NCI-H2029 (cell line): ENCODE results near the gene GTF3C1.

Experiments used
- DNase-seq: peaks from one replicate; lab custom pipeline; 2025; lab: John Stamatoyannopoulos, UW

The GTF3C1 gene

DNA sequence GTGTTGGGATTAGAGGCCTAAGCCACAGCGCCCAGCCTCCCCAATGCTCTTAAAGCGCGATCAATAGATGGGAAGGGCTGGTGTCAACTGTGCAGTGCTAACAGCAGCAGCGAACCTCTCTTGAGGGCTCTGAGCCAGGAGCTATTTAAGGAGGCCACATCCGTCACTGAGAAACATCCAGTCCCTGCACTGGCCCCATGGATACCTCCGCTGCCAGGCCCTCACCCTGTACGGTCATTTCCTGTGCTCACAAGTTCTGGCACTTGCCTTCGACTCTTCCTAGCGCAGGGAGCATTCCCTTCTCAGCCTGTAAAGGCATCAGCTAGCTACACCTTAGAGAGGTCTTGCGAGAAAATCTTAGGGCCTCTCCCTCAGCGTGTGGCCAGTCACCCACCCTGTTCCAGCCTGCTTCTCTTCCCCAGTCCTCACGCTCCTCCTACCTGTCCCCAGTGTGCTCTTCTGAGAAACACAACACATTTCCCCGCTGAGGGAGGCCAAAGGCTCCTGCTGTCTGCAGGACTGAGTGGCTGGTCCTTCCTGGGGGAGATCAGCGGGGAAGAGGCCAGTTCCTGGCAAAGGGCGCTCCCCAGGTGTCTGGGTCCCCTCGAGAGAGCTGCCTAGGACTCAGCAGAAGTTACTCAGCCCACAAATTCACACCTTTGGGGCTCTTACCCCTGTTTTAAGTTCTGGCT is 28.6 kb downstream of the GTF3C1 start:
- DNase-seq = no peak

DNA sequence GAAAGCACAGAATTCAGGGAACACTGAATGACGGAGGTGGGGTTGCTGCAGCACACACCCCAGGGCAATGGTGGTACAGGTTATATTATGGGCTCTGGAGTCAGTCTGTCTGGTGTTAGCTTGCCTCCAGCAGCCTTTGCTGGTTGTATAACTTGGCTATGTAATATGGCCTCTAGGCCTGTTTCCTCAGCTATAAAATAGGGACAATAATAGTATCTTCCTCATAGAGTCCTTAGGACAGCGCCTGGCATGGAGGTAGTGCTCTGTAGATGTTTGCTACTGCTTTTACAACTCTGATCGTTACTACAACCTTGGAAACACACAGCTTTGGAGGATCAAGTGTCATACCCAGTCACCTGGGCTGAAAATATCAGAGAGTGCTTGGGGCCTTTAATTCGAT is 31.5 kb downstream of the GTF3C1 start:
- DNase-seq = no peak

DNA sequence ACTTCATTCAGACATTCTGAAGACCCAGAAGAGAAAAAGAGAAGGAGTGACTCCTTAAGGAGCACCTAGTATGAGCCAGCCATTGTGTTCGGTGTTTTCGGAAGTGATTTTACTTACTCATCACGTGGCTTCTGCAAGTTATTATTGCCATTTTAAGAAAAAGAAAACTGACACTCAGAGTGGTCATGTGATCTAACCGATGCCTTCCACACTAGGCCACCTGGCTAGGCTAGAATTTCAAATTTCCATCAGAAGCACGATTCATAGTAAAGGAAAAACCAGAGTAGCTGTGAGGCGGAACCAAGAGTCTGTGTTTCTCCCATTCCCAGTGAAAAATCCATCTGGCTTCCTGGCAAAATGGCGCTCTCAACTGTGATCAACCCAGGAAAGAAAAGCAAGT is 32.0 kb downstream of the GTF3C1 start:
- DNase-seq = no peak

DNA sequence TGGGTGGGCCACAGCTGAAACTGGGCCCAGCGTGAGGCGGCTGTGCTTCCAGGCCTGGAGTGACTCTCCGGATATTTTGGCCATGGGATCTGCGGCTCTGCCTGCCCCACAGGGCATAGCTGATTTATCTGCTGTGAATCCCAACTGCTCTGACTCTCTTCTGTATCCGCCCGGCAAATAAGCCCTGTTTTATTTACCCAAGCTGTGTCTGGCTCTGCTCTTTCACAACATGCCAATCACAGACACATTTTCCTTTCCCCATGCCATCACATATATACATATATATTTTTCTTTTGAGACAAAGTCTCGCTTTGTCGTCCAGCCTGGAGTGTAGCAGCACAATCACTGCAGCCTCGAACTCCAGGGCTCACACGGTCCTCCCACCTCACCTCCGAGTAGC is 33.3 kb downstream of the GTF3C1 start:
- DNase-seq = no peak

GRCh38 chr16:27515874-27516353 is 33.8 kb downstream of the GTF3C1 start:
- DNase-seq = no peak

DNA sequence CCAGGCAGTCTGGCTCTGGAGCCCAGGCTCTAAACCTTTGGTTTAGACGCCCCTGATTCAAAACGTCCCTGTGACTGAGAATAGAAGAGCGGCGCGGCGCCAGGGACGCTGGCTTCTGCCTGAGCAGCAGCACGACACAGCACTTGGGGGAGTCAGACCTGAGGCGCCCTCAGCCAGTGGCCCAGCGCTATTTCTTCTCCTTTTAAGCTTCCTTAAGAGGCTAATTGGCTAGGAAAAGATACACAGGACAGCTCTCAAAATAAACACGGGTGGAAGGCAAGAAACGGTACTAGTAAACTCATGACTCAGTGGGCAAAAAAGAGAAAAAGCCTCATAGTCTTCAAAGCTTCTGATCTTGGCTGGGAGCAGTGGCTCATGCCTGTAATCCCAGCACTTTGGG is 34.9 kb downstream of the GTF3C1 start:
- no peak for DNase-seq

- peak; percentile 19 for DNase-seq
These were observed 37.9 kb downstream of the GTF3C1 start for GRCh38 chr16:27511657-27512448.

- DNase-seq = no peak
These were observed 41.2 kb downstream of the GTF3C1 start for GRCh38 chr16:27508476-27508875.

- no peak for DNase-seq
These were observed 42.9 kb downstream of the GTF3C1 start for GRCh38 chr16:27506771-27507170.

DNA sequence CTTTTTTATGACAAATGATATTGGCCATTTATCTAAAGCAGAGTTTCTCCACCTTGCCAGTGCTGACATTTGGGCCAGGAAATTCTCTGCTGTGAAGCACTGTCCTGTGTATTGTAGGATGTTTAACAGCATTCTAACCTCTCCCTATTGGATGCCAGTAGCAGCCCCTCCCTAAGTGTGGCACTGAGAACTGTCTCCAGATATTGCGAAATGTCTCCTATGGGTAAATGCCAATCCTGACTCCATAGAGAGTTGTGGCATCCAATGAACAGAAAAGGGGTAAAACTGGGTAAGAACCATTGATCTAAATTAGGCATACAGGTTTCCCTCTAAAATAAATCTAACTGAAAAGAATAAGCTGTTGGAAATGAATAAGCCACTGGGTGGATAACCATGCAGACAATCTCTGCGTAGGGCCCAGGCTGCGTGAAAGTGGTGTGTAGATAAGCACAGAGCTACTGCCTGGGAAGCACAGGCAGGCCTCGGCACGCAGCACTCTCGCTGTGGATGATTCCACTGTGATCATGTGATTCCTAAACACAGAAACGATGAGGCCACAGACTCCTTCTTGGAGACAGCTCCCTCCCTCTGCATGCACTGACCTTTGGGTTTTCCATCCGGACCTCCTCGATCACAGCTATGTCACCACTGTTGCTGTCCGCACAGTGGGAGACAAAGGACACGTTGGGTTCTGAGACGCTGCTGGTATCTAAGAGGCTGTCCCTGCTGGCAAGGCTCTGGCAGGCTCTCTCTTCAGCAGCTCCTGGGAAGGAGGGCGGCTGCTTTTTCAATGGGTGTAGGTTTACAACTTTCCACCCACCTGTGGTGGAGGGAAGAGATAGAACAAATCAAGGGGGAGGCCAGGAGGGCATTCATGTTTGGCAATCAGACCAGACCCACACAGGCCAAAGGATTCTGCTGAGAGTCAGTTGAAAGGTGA is 44.1 kb downstream of the GTF3C1 start:
- no peak for DNase-seq

DNA sequence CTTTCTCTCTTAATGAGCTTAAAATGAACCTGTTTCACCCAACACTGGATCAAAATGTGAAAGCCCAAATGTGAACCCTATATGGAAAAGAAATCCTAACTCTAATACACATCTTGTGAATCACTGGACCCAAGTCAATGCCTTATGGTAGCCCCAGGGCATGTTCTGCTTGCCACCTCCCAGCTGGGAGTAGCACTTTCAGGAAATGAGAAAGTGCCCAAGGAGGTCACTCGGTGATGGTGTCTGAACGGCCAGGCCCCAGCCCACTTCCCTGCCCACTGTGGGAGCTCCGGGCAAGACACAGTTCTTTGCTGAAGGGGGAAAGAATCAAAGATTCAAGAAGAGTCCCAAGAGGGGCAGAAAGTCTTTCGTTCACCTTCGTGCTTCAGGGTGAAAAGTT is 46.1 kb downstream of the GTF3C1 start:
- no peak for DNase-seq

DNA sequence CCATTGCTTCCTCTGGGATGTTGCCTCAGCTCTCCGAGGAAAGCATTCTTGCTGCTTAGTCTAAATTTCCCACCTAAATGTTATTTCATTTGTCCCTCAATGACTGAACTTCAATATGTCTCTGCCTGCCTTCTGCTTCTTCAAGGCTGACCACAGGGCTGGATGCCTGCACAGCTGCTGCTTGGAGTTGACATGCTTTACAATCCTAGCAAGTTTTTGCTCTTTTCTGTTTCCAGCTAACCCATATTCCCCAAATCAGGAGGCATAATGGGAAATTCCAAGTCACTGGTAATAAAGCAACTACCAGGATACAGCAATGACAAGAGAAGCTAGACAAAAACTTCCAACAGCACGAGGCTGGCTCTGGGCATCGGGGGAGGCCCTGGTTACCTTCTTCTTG is 48.9 kb downstream of the GTF3C1 start:
- DNase-seq = no peak

DNA sequence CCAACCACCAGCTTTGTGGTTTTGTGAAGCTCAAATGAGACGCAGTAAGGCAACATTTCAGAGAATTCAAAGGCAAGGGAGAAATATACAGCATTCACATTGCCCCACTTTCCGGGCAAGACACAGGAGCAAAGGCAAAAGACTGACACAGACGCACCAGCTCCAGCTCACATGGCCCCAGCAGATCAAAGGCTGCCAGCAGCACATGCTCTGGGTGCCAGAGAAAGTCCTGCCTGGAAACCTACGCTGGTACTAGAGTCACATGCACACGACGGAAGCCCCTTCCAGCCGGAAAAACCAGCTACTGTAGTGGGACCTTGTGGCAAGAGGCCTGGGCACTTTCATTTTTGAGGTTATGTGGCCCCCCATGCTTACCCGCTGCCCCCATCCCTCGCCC is 50.1 kb downstream of the GTF3C1 start:
- DNase-seq = no peak

GRCh38 chr16:27498916-27499658 is 50.6 kb downstream of the GTF3C1 start:
- no peak for DNase-seq

- no peak for DNase-seq
These were observed 51.5 kb downstream of the GTF3C1 start for GRCh38 chr16:27498031-27498825.

- DNase-seq = no peak
These were observed 54.5 kb downstream of the GTF3C1 start for GRCh38 chr16:27495191-27495590.

- DNase-seq = no peak
These were observed 57.1 kb downstream of the GTF3C1 start for GRCh38 chr16:27492588-27492979.

- no peak for DNase-seq
These were observed 57.7 kb downstream of the GTF3C1 start for GRCh38 chr16:27491894-27492587.

GRCh38 chr16:27489906-27490305 is 59.8 kb downstream of the GTF3C1 start:
- no peak for DNase-seq

- no peak for DNase-seq
These were observed 60.3 kb downstream of the GTF3C1 start for GRCh38 chr16:27489421-27489820.
